SK-N-SH (cell line): Measurements from ENCODE around the gene KANK4. TPM values are rescaled to one million over a fixed set of nuclear protein-coding genes. Genes with fewer than 3 reads are reported as not detected.

Experiments used
- CTCF ChIA-PET: fragments of 300-600, 350-600 bp; formaldehyde crosslinking; extraction: SDS; loops from one replicate; lab custom pipeline; 2021; lab: Yijun Ruan, JAX
- POLR2A ChIA-PET: fragments of 350-600 bp; sonication (Branson Sonifier 250); formaldehyde crosslinking; extraction: SDS; loops from one replicate; lab custom pipeline; 2020; ENCODE audit warnings: antibody characterized with exemption, inconsistent platforms; lab: Yijun Ruan, JAX
- DNase-seq: peaks from one replicate; pipeline ENCODE4 v3.0.0; 2012
- H2AFZ ChIP-seq: fragments of 200-600 bp; sonication (generic); 2 replicates; pipeline ENCODE4 v1.8.1; 2016; ENCODE audit warnings: antibody characterized with exemption, mild to moderate bottlenecking, low read depth
- H3F3A ChIP-seq: fragments of 200-600 bp; sonication (generic); replicated peaks from 2 replicates; pipeline ENCODE3; 2016; ENCODE audit warnings: antibody characterized with exemption, mild to moderate bottlenecking; ENCODE audit not compliant: insufficient read depth
- H3K27ac ChIP-seq, 2 experiments: fragments of 200-500 bp in 1 of 2; fragments of 200-600 bp in 1 of 2; sonication (Bioruptor generic) in 1 of 2; sonication (generic), shearing (Covaris generic) in 1 of 2; 2 replicates each; pipeline versions ENCODE4 v1.5.1 to v1.6.1; 2014 to 2016; ENCODE audit warnings: low read depth in 2 of 2, inconsistent platforms in 1 of 2, low read length in 1 of 2, mild to moderate bottlenecking in 1 of 2, mixed read lengths in 1 of 2
- H3K27me3 ChIP-seq: fragments of 200-600 bp; sonication (generic), shearing (Covaris generic); 2 replicates; pipeline ENCODE4 v1.6.1; 2016; ENCODE audit warnings: mixed run types; ENCODE audit not compliant: insufficient read depth
- H3K36me3 ChIP-seq, 2 experiments: fragments of 200-500 bp in 1 of 2; fragments of 200-600 bp in 1 of 2; sonication (Bioruptor generic) in 1 of 2; sonication (generic) in 1 of 2; replicated peaks in 1 of 2; 2 replicates each; pipeline versions ENCODE3 to v1.5.1; 2014 to 2016; ENCODE audit warnings: low read length in 1 of 2, mild to moderate bottlenecking in 1 of 2; ENCODE audit not compliant: insufficient read depth in 2 of 2, control insufficient read depth in 1 of 2
- H3K4me1 ChIP-seq, 2 experiments: fragments of 200-500 bp in 1 of 2; fragments of 200-600 bp in 1 of 2; sonication (Bioruptor generic) in 1 of 2; sonication (generic), shearing (Covaris generic) in 1 of 2; 2 replicates each; pipeline versions ENCODE4 v1.5.1 to v1.6.1; 2014 to 2016; ENCODE audit warnings: low read depth in 1 of 2, low read length in 1 of 2, mixed run types in 1 of 2; ENCODE audit not compliant: insufficient read depth in 2 of 2, control insufficient read depth in 1 of 2
- H3K4me2 ChIP-seq: fragments of 200-600 bp; sonication (generic), shearing (Covaris generic); 2 replicates; pipeline ENCODE4 v1.6.1; 2017; ENCODE audit warnings: mixed run types
- H3K4me3 ChIP-seq, 2 experiments: fragments of 200-500 bp in 1 of 2; fragments of 200-600 bp in 1 of 2; sonication (Bioruptor generic) in 1 of 2; sonication (generic), shearing (Covaris generic) in 1 of 2; 2 replicates each; pipeline versions ENCODE4 v1.5.1 to v1.8.1; 2014 to 2016; ENCODE audit warnings: low read depth in 2 of 2, inconsistent platforms in 1 of 2, low read length in 1 of 2, mild to moderate bottlenecking in 1 of 2, mixed read lengths in 1 of 2, moderate library complexity in 1 of 2
- H3K79me2 ChIP-seq: fragments of 200-600 bp; sonication (generic); 2 replicates; pipeline ENCODE4 v1.8.1; 2017; ENCODE audit warnings: mild to moderate bottlenecking; ENCODE audit not compliant: insufficient read depth
- H3K9ac ChIP-seq: fragments of 200-600 bp; sonication (generic); 2 replicates; pipeline ENCODE4 v1.6.1; 2017; ENCODE audit warnings: mixed run types
- H3K9me2 ChIP-seq: fragments of 200-600 bp; sonication (generic); 2 replicates; pipeline ENCODE4 v1.6.1; 2017; ENCODE audit warnings: mixed run types
- H3K9me3 ChIP-seq: fragments of 200-600 bp; sonication (generic); 2 replicates; pipeline ENCODE4 v1.6.1; 2017; ENCODE audit warnings: mixed run types, mild to moderate bottlenecking, moderate library complexity
- H4K20me1 ChIP-seq: fragments of 200-600 bp; sonication (generic); 2 replicates; pipeline ENCODE4 v1.6.1; 2017; ENCODE audit warnings: mild to moderate bottlenecking, mixed run types; ENCODE audit not compliant: insufficient read depth
- ELF1 ChIP-seq: IDR thresholded peaks from 2 replicates; pipeline ENCODE4 v1.4.0; 2012
- EP300 ChIP-seq, 2 experiments: IDR thresholded peaks; 2 replicates each; pipeline versions ENCODE4 v1.4.0 to v1.6.1; 2012; ENCODE audit warnings: borderline replicate concordance in 1 of 2, low read depth in 1 of 2, low read length in 1 of 2
- EZH2phosphoT487 ChIP-seq: fragments of 200-600 bp; sonication (generic); IDR thresholded peaks from 2 replicates; pipeline ENCODE4 v1.6.1; 2017; ENCODE audit warnings: low read depth, mixed run types, mild to moderate bottlenecking, antibody characterized with exemption, moderate library complexity, borderline replicate concordance
- FOSL2 ChIP-seq: IDR thresholded peaks from 2 replicates; pipeline ENCODE4 v1.4.0; 2012; ENCODE audit warnings: low read depth, mild to moderate bottlenecking, moderate library complexity, borderline replicate concordance
- FOXJ3 ChIP-seq: sonication (generic); formaldehyde crosslinking; IDR thresholded peaks from 2 replicates; pipeline ENCODE4 v1.5.1; 2020; ENCODE audit warnings: mild to moderate bottlenecking, missing genetic modification reagents
- GATA2 ChIP-seq: sonication (generic); formaldehyde crosslinking; IDR thresholded peaks from 2 replicates; pipeline ENCODE4 v1.5.0; 2020; ENCODE audit warnings: mild to moderate bottlenecking, missing genetic modification reagents
- MXI1 ChIP-seq: IDR thresholded peaks from 2 replicates; pipeline ENCODE4 v1.6.1; 2012; ENCODE audit warnings: mild to moderate bottlenecking, low read depth, low read length, improper control_type of control experiment
- NRF1 ChIP-seq: IDR thresholded peaks from 2 replicates; pipeline ENCODE4 v1.6.1; 2012; ENCODE audit warnings: low read depth, mild to moderate bottlenecking, low read length
- POLR2AphosphoS5 ChIP-seq: IDR thresholded peaks from 2 replicates; pipeline ENCODE4 v1.6.1; 2012; ENCODE audit warnings: low read depth, low read length
- RCOR1 ChIP-seq: fragments of 150-350 bp; IDR thresholded peaks from 2 replicates; pipeline ENCODE4 v1.6.1; 2017; ENCODE audit warnings: antibody characterized with exemption, low read length
- SIN3A ChIP-seq: IDR thresholded peaks from 2 replicates; pipeline ENCODE4 v1.6.1; 2012; ENCODE audit warnings: low read depth, mild to moderate bottlenecking, low read length, moderate library complexity, borderline replicate concordance
- SMC3 ChIP-seq: IDR thresholded peaks from 2 replicates; pipeline ENCODE4 v1.6.1; 2012; ENCODE audit warnings: low read depth, low read length, improper control_type of control experiment
- TAF1 ChIP-seq: IDR thresholded peaks from 2 replicates; pipeline ENCODE4 v1.6.1; 2012; ENCODE audit warnings: low read depth, mild to moderate bottlenecking, low read length, moderate library complexity, borderline replicate concordance
- TEAD4 ChIP-seq: IDR thresholded peaks from 2 replicates; pipeline ENCODE4 v1.4.0; 2012; ENCODE audit warnings: mild to moderate bottlenecking, borderline replicate concordance; ENCODE audit not compliant: insufficient read depth
- WGBS: methylation state at CpG from one replicate; pipeline ENCODE4 v1.1.6; 2017; ENCODE audit warnings: low lambda C conversion rate; 5-methylcytosine and 5-hydroxymethylcytosine counted together
- polyA plus RNA-seq, 3 experiments: library from polyadenylated mRNA; depleted of rRNA; stranded (reverse); fragments of >200 nt; gene quantifications; 2 replicates each; pipeline ENCODE4 v1.2.3, GENCODE V29; 2012
- TF ChIP-seq, protein P1 (sequence below): fragments of 200-600 bp; sonication (generic); IDR thresholded peaks from 2 replicates; pipeline ENCODE4 v1.6.1; 2017; ENCODE audit warnings: antibody characterized with exemption, mild to moderate bottlenecking, moderate library complexity
- TF ChIP-seq, protein P2 (sequence below): IDR thresholded peaks from 2 replicates; pipeline ENCODE4 v1.6.1; 2012; ENCODE audit warnings: mild to moderate bottlenecking, low read depth, low read length, moderate library complexity
- TF ChIP-seq, protein P3 (sequence below): IDR thresholded peaks from 2 replicates; pipeline ENCODE4 v1.4.0; 2012; ENCODE audit warnings: low read depth, borderline replicate concordance
- TF ChIP-seq, protein P4 (sequence below): fragments of 150-350 bp; IDR thresholded peaks from 2 replicates; pipeline ENCODE4 v1.6.1; 2017; ENCODE audit warnings: antibody characterized with exemption, low read length, low read depth, borderline replicate concordance

KANK4 gene
- polyA plus RNA-seq, 1 of the 3 experiments (the other 2 are of a cell fraction) = not detected

DNA sequence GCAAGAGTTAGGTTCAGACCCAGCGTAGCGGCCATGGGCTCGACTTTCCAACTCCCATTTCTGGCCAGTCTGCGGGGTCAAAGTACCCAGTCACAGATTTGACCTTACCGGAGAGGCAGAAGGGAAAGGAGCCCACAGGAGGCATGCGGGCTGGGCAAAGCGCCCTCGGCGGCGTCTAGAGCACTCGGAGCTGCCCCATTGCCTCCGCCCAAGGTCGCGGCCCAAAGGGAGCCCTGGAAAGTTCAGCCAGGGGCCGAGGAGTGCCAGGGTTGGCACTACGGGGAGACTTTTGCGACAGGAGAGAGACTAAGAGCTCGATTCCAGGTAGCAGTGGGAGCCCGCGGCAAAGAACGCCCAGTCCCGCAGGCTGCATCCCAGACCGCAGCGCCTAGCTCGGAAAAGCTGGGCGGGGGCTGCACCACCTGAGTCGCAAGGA, 896 bp downstream of the KANK4 start:
- H3K9me2 ChIP-seq = no peaks in the 10 kb centered on the region
- no peak overlapping the region for H3K9ac ChIP-seq
- WGBS = 68% methylated on average over 4 of the region's 27 CpGs
- H3F3A ChIP-seq = no peaks in the 10 kb centered on the region
- H2AFZ ChIP-seq = no peak overlapping the region
- H3K4me3 ChIP-seq = no peak overlapping the region
- no peak for DNase-seq
- H3K27me3 ChIP-seq = peaks cover 5% of the 10 kb centered on the region; the same call in 1 of the 2 replicates
- no peak overlapping the region for H3K4me2 ChIP-seq
- no peaks in the 10 kb centered on the region for H3K36me3 ChIP-seq
- no peak overlapping the region for H3K27ac ChIP-seq
- no peaks in the 10 kb centered on the region for H3K9me3 ChIP-seq
- no peak for TF ChIP-seq POLR2AphosphoS5
- no peak for TF ChIP-seq SMC3
- no peak for TF ChIP-seq TEAD4
- no peak for TF ChIP-seq NRF1
- TF ChIP-seq, protein P1, sequence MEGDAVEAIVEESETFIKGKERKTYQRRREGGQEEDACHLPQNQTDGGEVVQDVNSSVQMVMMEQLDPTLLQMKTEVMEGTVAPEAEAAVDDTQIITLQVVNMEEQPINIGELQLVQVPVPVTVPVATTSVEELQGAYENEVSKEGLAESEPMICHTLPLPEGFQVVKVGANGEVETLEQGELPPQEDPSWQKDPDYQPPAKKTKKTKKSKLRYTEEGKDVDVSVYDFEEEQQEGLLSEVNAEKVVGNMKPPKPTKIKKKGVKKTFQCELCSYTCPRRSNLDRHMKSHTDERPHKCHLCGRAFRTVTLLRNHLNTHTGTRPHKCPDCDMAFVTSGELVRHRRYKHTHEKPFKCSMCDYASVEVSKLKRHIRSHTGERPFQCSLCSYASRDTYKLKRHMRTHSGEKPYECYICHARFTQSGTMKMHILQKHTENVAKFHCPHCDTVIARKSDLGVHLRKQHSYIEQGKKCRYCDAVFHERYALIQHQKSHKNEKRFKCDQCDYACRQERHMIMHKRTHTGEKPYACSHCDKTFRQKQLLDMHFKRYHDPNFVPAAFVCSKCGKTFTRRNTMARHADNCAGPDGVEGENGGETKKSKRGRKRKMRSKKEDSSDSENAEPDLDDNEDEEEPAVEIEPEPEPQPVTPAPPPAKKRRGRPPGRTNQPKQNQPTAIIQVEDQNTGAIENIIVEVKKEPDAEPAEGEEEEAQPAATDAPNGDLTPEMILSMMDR = no peak
- TF ChIP-seq, protein P2, sequence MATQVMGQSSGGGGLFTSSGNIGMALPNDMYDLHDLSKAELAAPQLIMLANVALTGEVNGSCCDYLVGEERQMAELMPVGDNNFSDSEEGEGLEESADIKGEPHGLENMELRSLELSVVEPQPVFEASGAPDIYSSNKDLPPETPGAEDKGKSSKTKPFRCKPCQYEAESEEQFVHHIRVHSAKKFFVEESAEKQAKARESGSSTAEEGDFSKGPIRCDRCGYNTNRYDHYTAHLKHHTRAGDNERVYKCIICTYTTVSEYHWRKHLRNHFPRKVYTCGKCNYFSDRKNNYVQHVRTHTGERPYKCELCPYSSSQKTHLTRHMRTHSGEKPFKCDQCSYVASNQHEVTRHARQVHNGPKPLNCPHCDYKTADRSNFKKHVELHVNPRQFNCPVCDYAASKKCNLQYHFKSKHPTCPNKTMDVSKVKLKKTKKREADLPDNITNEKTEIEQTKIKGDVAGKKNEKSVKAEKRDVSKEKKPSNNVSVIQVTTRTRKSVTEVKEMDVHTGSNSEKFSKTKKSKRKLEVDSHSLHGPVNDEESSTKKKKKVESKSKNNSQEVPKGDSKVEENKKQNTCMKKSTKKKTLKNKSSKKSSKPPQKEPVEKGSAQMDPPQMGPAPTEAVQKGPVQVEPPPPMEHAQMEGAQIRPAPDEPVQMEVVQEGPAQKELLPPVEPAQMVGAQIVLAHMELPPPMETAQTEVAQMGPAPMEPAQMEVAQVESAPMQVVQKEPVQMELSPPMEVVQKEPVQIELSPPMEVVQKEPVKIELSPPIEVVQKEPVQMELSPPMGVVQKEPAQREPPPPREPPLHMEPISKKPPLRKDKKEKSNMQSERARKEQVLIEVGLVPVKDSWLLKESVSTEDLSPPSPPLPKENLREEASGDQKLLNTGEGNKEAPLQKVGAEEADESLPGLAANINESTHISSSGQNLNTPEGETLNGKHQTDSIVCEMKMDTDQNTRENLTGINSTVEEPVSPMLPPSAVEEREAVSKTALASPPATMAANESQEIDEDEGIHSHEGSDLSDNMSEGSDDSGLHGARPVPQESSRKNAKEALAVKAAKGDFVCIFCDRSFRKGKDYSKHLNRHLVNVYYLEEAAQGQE = no peak
- no peak for TF ChIP-seq GATA2 (CRISPR knock-in tag)
- TF ChIP-seq FOSL2 = no peak
- TF ChIP-seq, protein P3, sequence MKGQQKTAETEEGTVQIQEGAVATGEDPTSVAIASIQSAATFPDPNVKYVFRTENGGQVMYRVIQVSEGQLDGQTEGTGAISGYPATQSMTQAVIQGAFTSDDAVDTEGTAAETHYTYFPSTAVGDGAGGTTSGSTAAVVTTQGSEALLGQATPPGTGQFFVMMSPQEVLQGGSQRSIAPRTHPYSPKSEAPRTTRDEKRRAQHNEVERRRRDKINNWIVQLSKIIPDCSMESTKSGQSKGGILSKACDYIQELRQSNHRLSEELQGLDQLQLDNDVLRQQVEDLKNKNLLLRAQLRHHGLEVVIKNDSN = no peak
- no peak for TF ChIP-seq FOXJ3 (CRISPR knock-in tag)
- no peak for TF ChIP-seq TAF1
- no peak for TF ChIP-seq MXI1
- no peak for TF ChIP-seq ELF1
- TF ChIP-seq, protein P4, sequence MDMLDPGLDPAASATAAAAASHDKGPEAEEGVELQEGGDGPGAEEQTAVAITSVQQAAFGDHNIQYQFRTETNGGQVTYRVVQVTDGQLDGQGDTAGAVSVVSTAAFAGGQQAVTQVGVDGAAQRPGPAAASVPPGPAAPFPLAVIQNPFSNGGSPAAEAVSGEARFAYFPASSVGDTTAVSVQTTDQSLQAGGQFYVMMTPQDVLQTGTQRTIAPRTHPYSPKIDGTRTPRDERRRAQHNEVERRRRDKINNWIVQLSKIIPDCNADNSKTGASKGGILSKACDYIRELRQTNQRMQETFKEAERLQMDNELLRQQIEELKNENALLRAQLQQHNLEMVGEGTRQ = no peak
- no peak for TF ChIP-seq RCOR1
- no peak for TF ChIP-seq EP300 (IDR thresholded peaks at IDR 0.05; ENCODE audit: borderline replicate concordance in 1 of 2, low read depth in 1 of 2, low read length in 1 of 2)
- TF ChIP-seq SIN3A = no peak
- no peak for TF ChIP-seq EZH2phosphoT487
- H3K4me1 ChIP-seq = peaks cover 0 to 3% of the 10 kb centered on the region in 2 experiments; a peak in 1 of 4 replicates
- H4K20me1 ChIP-seq = no peaks in the 10 kb centered on the region
- no peaks in the 10 kb centered on the region for H3K79me2 ChIP-seq
- ChIA-PET CTCF (interaction anchor here (1.0 to 1.2 kb wide), 2 partner anchors 11 to 24 kb away, joined by 4 to 5 read pairs; no protein-coding TSS in a partner anchor), POLR2A (no interaction called here)
